ENCODE measurements around the gene CDC14B. TPM values are rescaled to one million over a fixed set of nuclear protein-coding genes. Genes with fewer than 3 reads are reported as not detected.
"Not testable (repeated sequence)": the region's sequence is repeated elsewhere in the genome, so short reads cannot be mapped to it uniquely, and the experiment has no call there.

CDC14B gene
- total RNA-seq, 2 experiments from 2014 or later: 0.62 to 0.83 TPM

GRCh38 chr9:96510258-96510657 is 109.4 kb downstream of the CDC14B start:
- no peak for DNase-seq
- ChIA-PET CTCF (interaction anchor here (0.8 to 1.1 kb wide), 2 partner anchors 131 to 144 kb away, joined by 4 to 5 read pairs; no protein-coding TSS in a partner anchor), POLR2A (no interaction called here)
- H3K9me3 Mint-ChIP-seq: no peaks in the 10 kb centered on the region
- H3K36me3 Mint-ChIP-seq (ENCODE audit: low read depth): no peaks in the 10 kb centered on the region
- H3K4me1 Mint-ChIP-seq: peaks cover 4% of the 10 kb centered on the region
- no peak overlapping the region for H3K4me3 Mint-ChIP-seq
- no peak overlapping the region for H3K27ac Mint-ChIP-seq
- H3K27me3 Mint-ChIP-seq: peaks cover 2% of the 10 kb centered on the region

DNA sequence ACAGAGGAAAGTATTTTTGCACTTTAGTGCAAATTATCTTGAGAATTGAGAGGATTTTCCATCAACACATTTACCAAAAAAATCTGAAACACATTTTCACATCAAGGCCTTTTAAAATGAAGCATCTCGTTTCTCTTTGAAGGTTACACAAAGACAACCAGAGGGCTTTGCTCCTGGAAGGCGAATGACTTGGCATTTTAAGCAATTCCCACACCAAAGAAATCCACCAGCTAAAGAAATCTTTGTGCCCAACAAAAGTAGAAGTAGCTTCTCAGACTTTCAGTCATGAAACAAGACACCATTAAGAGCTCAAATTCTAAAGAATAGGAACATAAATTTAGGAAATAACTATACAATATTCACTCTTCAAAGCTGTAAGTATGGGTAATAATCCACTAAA is 109.8 kb downstream of the CDC14B start:
- ChIA-PET CTCF (interaction anchor here (0.8 to 1.1 kb wide), 3 partner anchors 13 to 144 kb away, joined by 3 to 5 read pairs (median 4); no protein-coding TSS in a partner anchor), POLR2A (no interaction called here)
- H3K27me3 Mint-ChIP-seq: peaks cover under 1% of the 10 kb centered on the region
- H3K4me3 Mint-ChIP-seq: no peak overlapping the region
- H3K9me3 Mint-ChIP-seq: no peaks in the 10 kb centered on the region
- H3K4me1 Mint-ChIP-seq: peaks cover 4% of the 10 kb centered on the region
- peak overlapping the region; percentile 25 for H3K27ac Mint-ChIP-seq
- no peaks in the 10 kb centered on the region for H3K36me3 Mint-ChIP-seq (ENCODE audit: low read depth)
- no peak for DNase-seq

DNA sequence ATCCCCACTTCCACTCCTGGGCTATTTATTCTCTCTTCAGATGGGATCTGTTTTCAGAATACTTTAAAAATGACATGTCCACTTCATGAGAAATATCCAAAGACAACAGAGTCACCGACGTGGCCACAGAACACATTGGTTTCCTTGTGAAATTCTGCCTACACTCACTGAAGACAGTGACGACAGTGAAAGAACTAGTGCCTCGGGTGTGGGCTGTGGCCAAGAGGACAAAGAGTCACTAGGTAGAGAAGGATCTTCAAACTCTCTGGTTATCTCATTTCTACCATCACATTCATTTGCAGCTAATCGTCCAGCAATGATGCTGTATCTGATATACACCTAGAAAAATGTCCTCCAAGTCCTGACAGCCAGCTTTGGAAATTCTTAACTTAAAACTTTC is 110.6 kb downstream of the CDC14B start:
- ChIA-PET CTCF (interaction anchor here (0.9 kb wide), 1 partner anchor 14 kb away, joined by 3 read pairs; no protein-coding TSS in a partner anchor), POLR2A (no interaction called here)
- H3K27ac Mint-ChIP-seq: no peak overlapping the region
- H3K4me3 Mint-ChIP-seq: no peak overlapping the region
- peaks cover 4% of the 10 kb centered on the region for H3K4me1 Mint-ChIP-seq
- no peaks in the 10 kb centered on the region for H3K9me3 Mint-ChIP-seq
- no peaks in the 10 kb centered on the region for H3K27me3 Mint-ChIP-seq
- H3K36me3 Mint-ChIP-seq (ENCODE audit: low read depth): no peaks in the 10 kb centered on the region
- no peak for DNase-seq

DNA sequence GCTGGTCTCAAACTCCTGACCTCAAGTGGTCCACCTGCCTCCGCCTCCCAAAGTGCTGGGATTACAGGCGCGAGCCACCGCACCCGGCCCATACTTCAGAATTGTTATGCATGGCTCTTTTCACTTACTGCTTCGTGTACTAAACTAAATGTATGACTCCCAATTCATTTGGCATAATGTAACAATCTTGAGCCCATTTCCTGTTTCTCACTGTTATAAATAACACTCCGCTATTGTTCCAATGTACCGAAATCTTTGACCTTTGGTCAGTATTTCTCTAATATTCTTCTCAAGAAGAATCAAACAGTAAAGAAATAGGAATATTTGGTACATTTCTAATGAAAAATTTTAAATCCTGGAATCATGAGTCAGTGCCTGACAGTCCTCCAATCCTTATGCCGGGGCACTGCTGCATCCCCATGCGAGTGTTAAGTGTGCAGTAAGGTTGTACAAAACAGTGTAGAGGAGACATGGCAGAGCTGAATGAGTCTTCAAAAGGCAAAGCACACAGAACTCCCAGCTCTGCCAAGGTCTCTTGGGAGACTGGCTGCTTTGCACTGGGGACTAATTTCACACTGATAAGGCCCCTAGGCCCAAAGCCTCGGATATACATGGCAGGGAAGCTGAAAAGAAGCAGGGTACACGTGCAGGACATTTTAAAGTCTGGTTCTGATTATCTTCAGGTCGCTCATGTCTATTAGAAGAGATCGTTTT is 111.3 kb downstream of the CDC14B start:
- H3K27ac Mint-ChIP-seq: no peak overlapping the region
- POLR2A ChIA-PET: no interaction called here

GRCh38 chr9:96505316-96505991 is 114.2 kb downstream of the CDC14B start:
- H3K4me1 Mint-ChIP-seq: peaks cover 4% of the 10 kb centered on the region
- no peaks in the 10 kb centered on the region for H3K36me3 Mint-ChIP-seq (ENCODE audit: low read depth)
- H3K27ac Mint-ChIP-seq: no peak overlapping the region
- POLR2A ChIA-PET: no interaction called here
- no peak overlapping the region for H3K4me3 Mint-ChIP-seq
- H3K27me3 Mint-ChIP-seq: no peaks in the 10 kb centered on the region
- DNase-seq: no peak
- CTCF ChIA-PET: interaction anchor here (0.6 kb wide), 1 partner anchor 68 kb away, joined by 3 read pairs; no protein-coding TSS in a partner anchor
- no peaks in the 10 kb centered on the region for H3K9me3 Mint-ChIP-seq

More for the DNA sequence above, 111.3 kb downstream of the CDC14B start:
- Mint-ChIP-seq H3K4me3 (no peak overlapping the region), H3K9me3 (no peaks in the 10 kb centered on the region), H3K27me3 (no peaks in the 10 kb centered on the region), H3K4me1 (peaks cover 4% of the 10 kb centered on the region), H3K36me3 (ENCODE audit: low read depth) (no peaks in the 10 kb centered on the region)
- DNase-seq: no peak
- CTCF ChIA-PET: no interaction called here

- Mint-ChIP-seq H3K4me3 (no peak overlapping the region), H3K4me1 (no peaks in the 10 kb centered on the region)
- CTCF ChIA-PET: no interaction called here
Observed at GRCh38 chr9:96503918-96504317, 115.7 kb downstream of the CDC14B start.

DNA sequence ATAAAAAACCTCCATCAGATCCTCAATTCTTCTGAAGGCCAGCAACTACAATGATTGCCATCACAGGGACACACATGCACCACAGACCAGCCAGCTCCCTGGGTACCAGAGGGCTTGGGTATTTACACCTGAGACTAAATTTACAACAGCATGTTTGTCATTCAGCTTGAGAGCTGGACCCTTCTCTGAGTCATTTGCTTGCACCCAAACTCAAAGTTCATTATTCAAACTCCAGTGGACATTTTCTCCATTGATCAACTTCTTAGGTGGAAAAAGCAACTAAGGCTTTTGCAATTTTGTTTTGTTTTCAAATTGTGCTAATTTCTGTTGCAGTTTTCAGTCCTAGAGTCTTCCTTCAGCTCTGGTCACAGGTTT is 116.3 kb downstream of the CDC14B start:
- DNase-seq; H3K4me3 Mint-ChIP-seq; POLR2A ChIA-PET; H3K27ac Mint-ChIP-seq; H3K9me3 Mint-ChIP-seq; H3K27me3 Mint-ChIP-seq; H3K36me3 Mint-ChIP-seq (ENCODE audit: low read depth); CTCF ChIA-PET; H3K4me1 Mint-ChIP-seq: not testable (repeated sequence)

More at GRCh38 chr9:96503918-96504317, 115.7 kb downstream of the CDC14B start:
- DNase-seq: no peak
- no peaks in the 10 kb centered on the region for H3K9me3 Mint-ChIP-seq
- POLR2A ChIA-PET: no interaction called here
- no peak overlapping the region for H3K27ac Mint-ChIP-seq
- no peaks in the 10 kb centered on the region for H3K27me3 Mint-ChIP-seq
- no peaks in the 10 kb centered on the region for H3K36me3 Mint-ChIP-seq (ENCODE audit: low read depth)

GRCh38 chr9:96502539-96503373 is 116.9 kb downstream of the CDC14B start:
- no peaks in the 10 kb centered on the region for H3K36me3 Mint-ChIP-seq (ENCODE audit: low read depth)
- no peak for DNase-seq
- no peak overlapping the region for H3K4me3 Mint-ChIP-seq
- H3K4me1 Mint-ChIP-seq: no peaks in the 10 kb centered on the region
- no peak overlapping the region for H3K27ac Mint-ChIP-seq
- H3K9me3 Mint-ChIP-seq: no peaks in the 10 kb centered on the region
- POLR2A ChIA-PET: no interaction called here
- CTCF ChIA-PET: no interaction called here
- no peaks in the 10 kb centered on the region for H3K27me3 Mint-ChIP-seq

DNA sequence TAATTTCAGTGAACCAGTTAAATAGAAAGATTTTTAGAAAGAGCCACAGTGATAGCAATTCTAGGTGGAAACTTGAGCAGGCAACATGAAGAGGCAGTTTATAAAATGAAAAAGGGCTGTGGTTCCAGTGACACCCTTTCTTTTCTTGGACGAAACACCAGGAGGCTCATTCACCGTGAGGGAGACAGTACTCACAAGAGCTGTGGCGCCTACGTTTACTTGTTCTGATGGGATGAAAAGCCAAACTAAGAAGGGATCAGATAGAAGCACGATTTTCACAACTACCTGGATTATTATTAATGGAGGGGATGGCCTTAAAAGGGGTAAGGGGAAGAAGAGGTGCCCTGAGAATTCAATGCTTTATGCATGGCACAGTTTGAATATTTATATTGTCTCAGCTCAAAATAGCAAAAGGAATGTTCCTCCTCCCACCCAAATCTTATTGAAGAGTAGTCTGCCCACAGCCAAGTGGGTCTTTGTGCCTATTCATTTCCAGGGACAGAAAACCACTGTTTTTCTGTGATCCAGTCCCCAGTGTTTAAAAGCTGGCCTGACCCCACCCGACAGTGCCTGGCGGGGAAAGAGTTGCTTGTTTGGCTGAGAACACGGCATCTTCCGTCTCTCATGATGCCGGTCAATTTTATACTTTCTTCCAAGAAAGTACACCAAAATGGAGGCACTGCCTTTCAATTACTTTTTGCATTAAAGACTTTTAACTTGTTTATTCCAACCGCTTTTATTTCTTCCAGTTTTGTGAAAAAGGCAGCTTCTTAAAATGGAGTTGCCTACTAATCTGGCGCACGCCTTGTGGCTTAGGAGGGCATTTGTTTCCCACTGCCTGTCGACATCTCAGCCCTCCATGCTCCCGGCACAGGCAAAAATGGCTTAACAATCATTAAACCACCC is 117.8 kb downstream of the CDC14B start:
- ChIA-PET POLR2A (no interaction called here), CTCF (no interaction called here)
- Mint-ChIP-seq H3K36me3 (ENCODE audit: low read depth) (no peaks in the 10 kb centered on the region), H3K4me3 (no peak overlapping the region), H3K27ac (no peak overlapping the region), H3K9me3 (no peaks in the 10 kb centered on the region), H3K27me3 (no peaks in the 10 kb centered on the region), H3K4me1 (no peaks in the 10 kb centered on the region)
- no peak for DNase-seq

DNA sequence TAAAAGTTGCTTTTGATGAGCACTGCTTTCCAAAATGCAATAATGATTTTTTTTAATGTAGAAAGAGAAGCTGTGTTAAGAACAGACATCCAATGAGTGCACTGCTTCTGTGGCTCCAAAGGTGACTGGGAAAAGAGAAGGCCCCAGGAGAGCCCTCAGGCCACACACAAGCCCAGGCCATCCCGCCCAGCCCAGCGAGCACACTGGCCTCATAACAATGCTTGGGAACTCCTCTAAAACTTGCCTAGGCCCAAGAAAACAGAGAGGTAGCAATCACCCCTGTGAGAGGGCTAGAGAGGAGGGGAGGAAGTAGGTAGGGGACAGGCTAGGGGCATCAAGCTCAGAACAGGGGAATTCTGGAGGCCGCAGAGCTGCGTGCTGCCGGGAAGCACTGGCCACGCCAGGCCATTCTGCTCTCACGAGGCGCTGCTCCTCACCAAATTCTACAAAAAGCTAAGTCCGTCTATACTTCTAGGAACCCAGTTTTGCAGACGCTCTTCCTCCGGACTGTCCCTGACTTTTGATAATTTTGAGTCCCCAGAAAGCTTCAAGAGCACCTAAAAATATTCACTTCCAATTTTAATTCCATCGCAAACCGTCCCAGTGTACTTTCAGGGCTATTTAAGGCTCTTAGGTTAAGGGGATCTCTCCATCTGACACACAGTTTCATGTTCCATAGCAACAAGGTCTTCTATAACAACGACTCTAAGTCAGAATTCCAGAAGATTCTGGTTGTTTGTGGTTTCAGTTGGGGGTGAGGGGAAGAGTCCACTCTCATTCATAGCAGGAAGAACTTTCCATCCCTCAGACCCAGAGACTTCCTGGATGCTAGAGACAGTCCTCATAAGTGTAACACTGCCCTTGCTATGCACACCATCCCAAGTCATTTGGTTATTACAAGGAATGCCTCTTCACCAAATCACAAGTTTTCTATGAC is 118.7 kb downstream of the CDC14B start:
- Mint-ChIP-seq H3K27me3 (no peaks in the 10 kb centered on the region), H3K4me1 (no peaks in the 10 kb centered on the region)

DNA sequence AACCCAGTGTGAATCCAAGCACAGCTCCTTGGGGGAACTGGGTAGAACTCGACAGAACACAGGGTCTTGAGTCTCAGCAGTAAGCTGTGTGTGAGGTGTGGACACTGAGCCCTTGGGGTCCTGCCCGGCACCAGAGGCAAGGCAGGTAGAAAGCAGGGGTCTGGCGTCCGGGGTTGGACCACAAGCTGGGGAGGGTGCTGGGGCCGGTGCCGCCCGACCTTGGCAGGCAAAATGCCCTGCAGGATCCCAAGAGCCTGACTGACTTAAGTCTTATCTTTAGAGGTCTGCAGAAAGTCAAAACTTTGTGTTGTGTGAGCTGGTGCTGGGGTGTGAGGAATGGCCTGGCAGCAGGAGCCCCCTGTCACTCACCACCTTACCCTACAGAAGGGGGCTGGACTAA is 120.4 kb downstream of the CDC14B start:
- POLR2A ChIA-PET: no interaction called here

More for the DNA sequence above, 118.7 kb downstream of the CDC14B start:
- no peak overlapping the region for H3K27ac Mint-ChIP-seq
- DNase-seq: no peak
- no peaks in the 10 kb centered on the region for H3K36me3 Mint-ChIP-seq (ENCODE audit: low read depth)
- H3K4me3 Mint-ChIP-seq: no peak overlapping the region
- CTCF ChIA-PET: no interaction called here
- POLR2A ChIA-PET: no interaction called here
- no peaks in the 10 kb centered on the region for H3K9me3 Mint-ChIP-seq

More for the DNA sequence above, 120.4 kb downstream of the CDC14B start:
- no peaks in the 10 kb centered on the region for H3K27me3 Mint-ChIP-seq
- H3K9me3 Mint-ChIP-seq: no peaks in the 10 kb centered on the region
- H3K36me3 Mint-ChIP-seq (ENCODE audit: low read depth): no peaks in the 10 kb centered on the region
- no peak overlapping the region for H3K27ac Mint-ChIP-seq
- CTCF ChIA-PET: no interaction called here
- H3K4me1 Mint-ChIP-seq: no peaks in the 10 kb centered on the region
- H3K4me3 Mint-ChIP-seq: no peak overlapping the region
- DNase-seq: no peak
